DOHH2 (cell line): ENCODE data around the gene LSM5.

Experiments
- H3F3A ChIP-seq: fragments of 200-600 bp; sonication (generic), shearing (Covaris generic); 2 replicates; pipeline ENCODE4 v1.6.0; 2016; ENCODE audit warnings: antibody characterized with exemption, mild to moderate bottlenecking; ENCODE audit not compliant: control insufficient read depth, insufficient read depth
- H3K27ac ChIP-seq: fragments of 200-600 bp; sonication (generic); 2 replicates; pipeline ENCODE4 v1.5.1; 2014; ENCODE audit warnings: low read depth, mild to moderate bottlenecking, low read length, moderate library complexity
- H3K27me3 ChIP-seq: fragments of 200-600 bp; sonication (generic); 2 replicates; pipeline ENCODE4 v1.6.1; 2014; ENCODE audit warnings: mild to moderate bottlenecking, low read length, mixed read lengths; ENCODE audit not compliant: control insufficient read depth
- H3K36me3 ChIP-seq: fragments of 200-600 bp; sonication (generic); 2 replicates; pipeline ENCODE4 v1.6.1; 2014; ENCODE audit warnings: mild to moderate bottlenecking, low read length, moderate library complexity, mixed read lengths; ENCODE audit not compliant: control insufficient read depth
- H3K4me1 ChIP-seq: fragments of 200-600 bp; sonication (generic); 2 replicates; pipeline ENCODE4 v1.6.1; 2014; ENCODE audit warnings: mild to moderate bottlenecking, low read length, mixed read lengths; ENCODE audit not compliant: control insufficient read depth
- H3K4me2 ChIP-seq: fragments of 200-600 bp; sonication (generic); 2 replicates; pipeline ENCODE4 v1.6.0; 2014; ENCODE audit warnings: mild to moderate bottlenecking, low read length, moderate library complexity
- H3K4me3 ChIP-seq: fragments of 200-600 bp; sonication (generic); 2 replicates; pipeline ENCODE4 v1.5.1; 2014; ENCODE audit warnings: mild to moderate bottlenecking, low read length, mixed read lengths
- H3K79me2 ChIP-seq: fragments of 200-600 bp; sonication (generic); 2 replicates; pipeline ENCODE4 v1.6.1; 2014; ENCODE audit warnings: mild to moderate bottlenecking, low read length, mixed read lengths; ENCODE audit not compliant: control insufficient read depth
- H3K9me2 ChIP-seq: fragments of 200-600 bp; sonication (generic); replicated peaks from 2 replicates; pipeline ENCODE4 v1.6.1; 2014; ENCODE audit warnings: mild to moderate bottlenecking, low read length, mixed read lengths; ENCODE audit not compliant: control insufficient read depth
- H3K9me3 ChIP-seq: fragments of 200-600 bp; sonication (generic); 2 replicates; pipeline ENCODE4 v1.6.1; 2014; ENCODE audit warnings: antibody characterized with exemption, low read length, mixed read lengths; ENCODE audit not compliant: control insufficient read depth, insufficient read depth
- H4K20me1 ChIP-seq: fragments of 200-600 bp; sonication (generic); 2 replicates; pipeline ENCODE4 v1.6.0; 2014; ENCODE audit warnings: low read depth, mild to moderate bottlenecking, antibody characterized with exemption, low read length, moderate library complexity; ENCODE audit not compliant: control insufficient read depth, insufficient read depth
- EZH2phosphoT487 ChIP-seq: fragments of 200-600 bp; sonication (generic); IDR thresholded peaks from 2 replicates; pipeline ENCODE4 v1.6.1; 2017; ENCODE audit warnings: borderline replicate concordance, mild to moderate bottlenecking, antibody characterized with exemption, low read length, moderate library complexity, mixed read lengths
- TF ChIP-seq, protein P1 (sequence below): fragments of 200-600 bp; sonication (generic); IDR thresholded peaks from one replicate; pipeline ENCODE4 v1.5.1; 2014; ENCODE audit warnings: antibody characterized with exemption, mild to moderate bottlenecking, low read depth, low read length; ENCODE audit not compliant: poor library complexity, severe bottlenecking

LSM5 gene

DNA sequence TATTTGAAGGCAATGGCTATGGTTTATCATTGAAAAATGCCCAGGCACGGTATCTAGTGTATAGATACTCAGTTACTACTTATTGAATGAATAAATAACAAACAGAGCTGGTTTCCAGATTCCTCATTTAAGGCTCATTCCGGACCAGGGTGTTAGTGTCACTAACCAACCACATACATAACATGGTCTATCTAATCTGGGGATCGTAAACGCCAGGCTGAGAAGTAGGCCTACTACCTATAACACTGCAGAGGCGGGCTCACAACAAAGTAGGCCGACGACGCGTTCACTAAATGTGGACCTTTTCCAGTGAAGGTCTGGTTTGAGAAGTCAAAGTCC lies 423 bp downstream of the LSM5 start:
- H3K4me2 ChIP-seq: peak overlapping the region; percentile 87
- peaks cover 30% of the 10 kb centered on the region for H3K4me1 ChIP-seq
- no peaks in the 10 kb centered on the region for H3K27me3 ChIP-seq
- H3K36me3 ChIP-seq: peaks cover 54% of the 10 kb centered on the region
- peak overlapping the region; percentile 93 for H3K4me3 ChIP-seq
- TF ChIP-seq, protein P1, sequence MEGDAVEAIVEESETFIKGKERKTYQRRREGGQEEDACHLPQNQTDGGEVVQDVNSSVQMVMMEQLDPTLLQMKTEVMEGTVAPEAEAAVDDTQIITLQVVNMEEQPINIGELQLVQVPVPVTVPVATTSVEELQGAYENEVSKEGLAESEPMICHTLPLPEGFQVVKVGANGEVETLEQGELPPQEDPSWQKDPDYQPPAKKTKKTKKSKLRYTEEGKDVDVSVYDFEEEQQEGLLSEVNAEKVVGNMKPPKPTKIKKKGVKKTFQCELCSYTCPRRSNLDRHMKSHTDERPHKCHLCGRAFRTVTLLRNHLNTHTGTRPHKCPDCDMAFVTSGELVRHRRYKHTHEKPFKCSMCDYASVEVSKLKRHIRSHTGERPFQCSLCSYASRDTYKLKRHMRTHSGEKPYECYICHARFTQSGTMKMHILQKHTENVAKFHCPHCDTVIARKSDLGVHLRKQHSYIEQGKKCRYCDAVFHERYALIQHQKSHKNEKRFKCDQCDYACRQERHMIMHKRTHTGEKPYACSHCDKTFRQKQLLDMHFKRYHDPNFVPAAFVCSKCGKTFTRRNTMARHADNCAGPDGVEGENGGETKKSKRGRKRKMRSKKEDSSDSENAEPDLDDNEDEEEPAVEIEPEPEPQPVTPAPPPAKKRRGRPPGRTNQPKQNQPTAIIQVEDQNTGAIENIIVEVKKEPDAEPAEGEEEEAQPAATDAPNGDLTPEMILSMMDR: no peak
- TF ChIP-seq EZH2phosphoT487: no peak
- H3K27ac ChIP-seq: peak overlapping the region; percentile 70
- no peaks in the 10 kb centered on the region for H3K9me3 ChIP-seq
- H3K79me2 ChIP-seq: peaks cover 32% of the 10 kb centered on the region
- peaks cover 17% of the 10 kb centered on the region for H3F3A ChIP-seq
- no peaks in the 10 kb centered on the region for H4K20me1 ChIP-seq
- H3K9me2 ChIP-seq: no peaks in the 10 kb centered on the region

DNA sequence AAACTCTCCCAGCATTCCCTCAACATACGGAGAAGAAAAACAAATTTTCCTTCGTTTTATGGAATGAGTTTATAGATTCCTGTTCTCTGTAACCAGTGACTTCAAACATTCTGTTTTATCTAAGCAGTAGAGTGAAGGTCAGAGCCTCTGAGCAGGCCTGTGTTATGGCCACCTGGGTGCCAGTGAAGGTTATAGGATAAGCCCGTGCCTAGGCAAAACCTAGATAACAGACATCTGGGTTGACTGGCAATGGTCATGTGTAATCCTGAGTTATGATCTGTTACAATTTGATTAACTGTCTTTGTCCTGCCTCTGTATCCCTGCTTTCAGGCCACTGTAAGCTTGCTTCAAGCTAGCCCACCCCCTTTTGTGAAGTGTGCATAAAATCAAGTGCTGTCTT lies 8.3 kb downstream of the LSM5 start:
- Histone ChIP-seq H3K36me3 (peaks cover 22% of the 10 kb centered on the region), H3K9me3 (no peaks in the 10 kb centered on the region), H4K20me1 (no peaks in the 10 kb centered on the region), H3F3A (no peaks in the 10 kb centered on the region; the same call in 1 of the 2 replicates), H3K27ac (no peak overlapping the region), H3K79me2 (no peaks in the 10 kb centered on the region), H3K27me3 (no peaks in the 10 kb centered on the region), H3K4me2 (no peak overlapping the region), H3K4me1 (no peaks in the 10 kb centered on the region), H3K4me3 (no peak overlapping the region), H3K9me2 (no peaks in the 10 kb centered on the region)
- TF ChIP-seq, protein P1: no peak
- TF ChIP-seq EZH2phosphoT487: no peak

DNA sequence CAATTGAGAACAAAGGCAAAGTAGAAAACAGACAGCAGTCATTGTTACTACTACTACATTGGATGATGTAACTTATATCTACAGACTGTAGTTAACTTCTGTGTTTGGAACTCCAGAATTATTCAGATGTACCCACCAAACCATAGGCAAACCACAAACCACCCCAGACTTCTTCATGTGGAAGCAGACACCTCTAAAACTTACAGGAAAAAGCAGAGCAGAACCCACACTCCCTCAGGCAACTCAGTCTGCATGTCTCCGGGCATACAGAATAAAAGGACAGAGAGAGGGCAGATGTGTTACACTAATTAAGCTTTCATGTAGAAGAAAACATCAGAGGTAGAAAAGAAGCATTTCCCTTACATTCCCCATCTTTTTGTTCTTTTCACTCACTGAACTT lies 9.0 kb downstream of the LSM5 start:
- Histone ChIP-seq H4K20me1 (no peaks in the 10 kb centered on the region), H3K27ac (no peak overlapping the region), H3K36me3 (peaks cover 14% of the 10 kb centered on the region), H3K9me3 (no peaks in the 10 kb centered on the region), H3F3A (no peaks in the 10 kb centered on the region; the same call in 1 of the 2 replicates), H3K79me2 (no peaks in the 10 kb centered on the region), H3K9me2 (no peaks in the 10 kb centered on the region), H3K4me3 (no peak overlapping the region), H3K4me2 (no peak overlapping the region), H3K4me1 (no peaks in the 10 kb centered on the region), H3K27me3 (no peaks in the 10 kb centered on the region)
- no peak for TF ChIP-seq EZH2phosphoT487
- TF ChIP-seq, protein P1: no peak
